ENCODE results near the gene PRKACA. TPM values are rescaled to one million over a fixed set of nuclear protein-coding genes. Genes with fewer than 3 reads are reported as not detected.
A peak's percentile ranks its signal among the peaks of the same experiment; 100 is the strongest.
"Not testable (repeated sequence)": the region's sequence is repeated elsewhere in the genome, so short reads cannot be mapped to it uniquely, and the experiment has no call there.

PRKACA gene
- total RNA-seq, 1 experiment from 2014 or later = 24.0 TPM

- Histone ChIP-seq H3K4me2 (ENCODE audit: low read depth, low read length, poor library complexity, severe bottlenecking) (no peak overlapping the region), H3K4me1 (ENCODE audit: low read length) (no peaks in the 10 kb centered on the region), H3K27me3 (ENCODE audit: low read length) (no peaks in the 10 kb centered on the region), H3K36me3 (ENCODE audit: insufficient read depth, low read length) (no peaks in the 10 kb centered on the region), H3K27ac (ENCODE audit: low read length) (no peak overlapping the region), H2AFZ (ENCODE audit: low read length) (no peak overlapping the region), H3K79me2 (ENCODE audit: low read length) (no peaks in the 10 kb centered on the region), H3K9me3 (ENCODE audit: low read length) (no peaks in the 10 kb centered on the region; the same call in 1 of the 2 replicates), H3K9ac (ENCODE audit: low read length) (no peak overlapping the region), H4K20me1 (ENCODE audit: insufficient read depth, low read depth, low read length) (no peaks in the 10 kb centered on the region), H3K9me2 (replicated peaks; ENCODE audit: insufficient read depth, low read length) (no peaks in the 10 kb centered on the region), H3K4me3 (ENCODE audit: low read length) (no peak overlapping the region)
- no peak for DNase-seq
Measured at GRCh38 chr19:14053500-14053899, 64.1 kb downstream of the PRKACA start.

GRCh38 chr19:14053032-14053431 is 64.5 kb downstream of the PRKACA start:
- Histone ChIP-seq H3K79me2 (ENCODE audit: low read length) (no peaks in the 10 kb centered on the region), H4K20me1 (ENCODE audit: insufficient read depth, low read depth, low read length) (no peaks in the 10 kb centered on the region), H3K9ac (ENCODE audit: low read length) (no peak overlapping the region), H3K9me3 (ENCODE audit: low read length) (no peaks in the 10 kb centered on the region; the same call in 1 of the 2 replicates), H3K4me1 (ENCODE audit: low read length) (no peaks in the 10 kb centered on the region), H3K4me2 (ENCODE audit: low read depth, low read length, poor library complexity, severe bottlenecking) (no peak overlapping the region), H3K4me3 (ENCODE audit: low read length) (no peak overlapping the region), H3K27me3 (ENCODE audit: low read length) (no peaks in the 10 kb centered on the region), H2AFZ (ENCODE audit: low read length) (no peak overlapping the region), H3K27ac (ENCODE audit: low read length) (no peak overlapping the region), H3K9me2 (replicated peaks; ENCODE audit: insufficient read depth, low read length) (no peaks in the 10 kb centered on the region), H3K36me3 (ENCODE audit: insufficient read depth, low read length) (no peaks in the 10 kb centered on the region)
- no peak for DNase-seq

- no peaks in the 10 kb centered on the region for H4K20me1 ChIP-seq (ENCODE audit: insufficient read depth, low read depth, low read length)
- H2AFZ ChIP-seq (ENCODE audit: low read length) = no peak overlapping the region
- H3K36me3 ChIP-seq (ENCODE audit: insufficient read depth, low read length) = no peaks in the 10 kb centered on the region
- H3K9me2 ChIP-seq (replicated peaks; ENCODE audit: insufficient read depth, low read length) = no peaks in the 10 kb centered on the region
- H3K4me2 ChIP-seq (ENCODE audit: low read depth, low read length, poor library complexity, severe bottlenecking) = no peak overlapping the region
- no peaks in the 10 kb centered on the region; the same call in 1 of the 2 replicates for H3K9me3 ChIP-seq (ENCODE audit: low read length)
- H3K79me2 ChIP-seq (ENCODE audit: low read length) = no peaks in the 10 kb centered on the region
- H3K9ac ChIP-seq (ENCODE audit: low read length) = no peak overlapping the region
- H3K4me3 ChIP-seq (ENCODE audit: low read length) = no peak overlapping the region
- no peaks in the 10 kb centered on the region for H3K27me3 ChIP-seq (ENCODE audit: low read length)
- H3K27ac ChIP-seq (ENCODE audit: low read length) = no peak overlapping the region
- no peak for DNase-seq
- no peaks in the 10 kb centered on the region for H3K4me1 ChIP-seq (ENCODE audit: low read length)
Measured at GRCh38 chr19:14052470-14052869, 65.1 kb downstream of the PRKACA start.

GRCh38 chr19:14051980-14052379 is 65.6 kb downstream of the PRKACA start:
- no peak for DNase-seq
- H3K36me3 ChIP-seq (ENCODE audit: insufficient read depth, low read length) = no peaks in the 10 kb centered on the region
- no peaks in the 10 kb centered on the region; the same call in 1 of the 2 replicates for H3K9me3 ChIP-seq (ENCODE audit: low read length)
- H3K9me2 ChIP-seq (replicated peaks; ENCODE audit: insufficient read depth, low read length) = no peaks in the 10 kb centered on the region
- H3K9ac ChIP-seq (ENCODE audit: low read length) = no peak overlapping the region
- H3K27me3 ChIP-seq (ENCODE audit: low read length) = no peaks in the 10 kb centered on the region
- H3K4me1 ChIP-seq (ENCODE audit: low read length) = no peaks in the 10 kb centered on the region
- H4K20me1 ChIP-seq (ENCODE audit: insufficient read depth, low read depth, low read length) = no peaks in the 10 kb centered on the region
- no peak overlapping the region for H3K27ac ChIP-seq (ENCODE audit: low read length)
- H3K4me2 ChIP-seq (ENCODE audit: low read depth, low read length, poor library complexity, severe bottlenecking) = no peak overlapping the region
- no peak overlapping the region for H3K4me3 ChIP-seq (ENCODE audit: low read length)
- no peak overlapping the region for H2AFZ ChIP-seq (ENCODE audit: low read length)
- H3K79me2 ChIP-seq (ENCODE audit: low read length) = no peaks in the 10 kb centered on the region

- not testable (repeated sequence) for H2AFZ ChIP-seq (ENCODE audit: low read length); H4K20me1 ChIP-seq (ENCODE audit: insufficient read depth, low read depth, low read length); H3K9me2 ChIP-seq (replicated peaks; ENCODE audit: insufficient read depth, low read length); H3K9ac ChIP-seq (ENCODE audit: low read length); H3K4me1 ChIP-seq (ENCODE audit: low read length); H3K27ac ChIP-seq (ENCODE audit: low read length); H3K36me3 ChIP-seq (ENCODE audit: insufficient read depth, low read length); H3K4me2 ChIP-seq (ENCODE audit: low read depth, low read length, poor library complexity, severe bottlenecking); H3K79me2 ChIP-seq (ENCODE audit: low read length); H3K4me3 ChIP-seq (ENCODE audit: low read length); H3K9me3 ChIP-seq (ENCODE audit: low read length); H3K27me3 ChIP-seq (ENCODE audit: low read length); DNase-seq
Measured at GRCh38 chr19:14050961-14051360, 66.6 kb downstream of the PRKACA start.

GRCh38 chr19:14050512-14050911 is 67.0 kb downstream of the PRKACA start:
- Histone ChIP-seq H3K9me2 (replicated peaks; ENCODE audit: insufficient read depth, low read length) (no peaks in the 10 kb centered on the region), H4K20me1 (ENCODE audit: insufficient read depth, low read depth, low read length) (no peaks in the 10 kb centered on the region), H3K79me2 (ENCODE audit: low read length) (no peaks in the 10 kb centered on the region), H3K27ac (ENCODE audit: low read length) (no peak overlapping the region), H3K36me3 (ENCODE audit: insufficient read depth, low read length) (no peaks in the 10 kb centered on the region), H3K9ac (ENCODE audit: low read length) (no peak overlapping the region), H2AFZ (ENCODE audit: low read length) (no peak overlapping the region), H3K9me3 (ENCODE audit: low read length) (no peaks in the 10 kb centered on the region; the same call in 1 of the 2 replicates), H3K4me1 (ENCODE audit: low read length) (no peaks in the 10 kb centered on the region), H3K27me3 (ENCODE audit: low read length) (no peaks in the 10 kb centered on the region), H3K4me3 (ENCODE audit: low read length) (no peak overlapping the region), H3K4me2 (ENCODE audit: low read depth, low read length, poor library complexity, severe bottlenecking) (no peak overlapping the region)
- no peak for DNase-seq

- no peaks in the 10 kb centered on the region for H3K79me2 ChIP-seq (ENCODE audit: low read length)
- H3K4me2 ChIP-seq (ENCODE audit: low read depth, low read length, poor library complexity, severe bottlenecking) = no peak overlapping the region
- H3K9ac ChIP-seq (ENCODE audit: low read length) = no peak overlapping the region
- H3K4me3 ChIP-seq (ENCODE audit: low read length) = no peak overlapping the region
- H2AFZ ChIP-seq (ENCODE audit: low read length) = no peak overlapping the region
- H3K9me3 ChIP-seq (ENCODE audit: low read length) = no peaks in the 10 kb centered on the region; the same call in 1 of the 2 replicates
- H3K27me3 ChIP-seq (ENCODE audit: low read length) = no peaks in the 10 kb centered on the region
- DNase-seq = peak; percentile 85
- no peaks in the 10 kb centered on the region for H4K20me1 ChIP-seq (ENCODE audit: insufficient read depth, low read depth, low read length)
- no peak overlapping the region for H3K27ac ChIP-seq (ENCODE audit: low read length)
- no peaks in the 10 kb centered on the region for H3K36me3 ChIP-seq (ENCODE audit: insufficient read depth, low read length)
- no peaks in the 10 kb centered on the region for H3K4me1 ChIP-seq (ENCODE audit: low read length)
- H3K9me2 ChIP-seq (replicated peaks; ENCODE audit: insufficient read depth, low read length) = no peaks in the 10 kb centered on the region
Measured at GRCh38 chr19:14048443-14049153, 69.0 kb downstream of the PRKACA start.

GRCh38 chr19:14047866-14048265 is 69.7 kb downstream of the PRKACA start:
- H3K4me2 ChIP-seq (ENCODE audit: low read depth, low read length, poor library complexity, severe bottlenecking); H3K36me3 ChIP-seq (ENCODE audit: insufficient read depth, low read length); H3K9me2 ChIP-seq (replicated peaks; ENCODE audit: insufficient read depth, low read length); H2AFZ ChIP-seq (ENCODE audit: low read length); H3K9me3 ChIP-seq (ENCODE audit: low read length); H3K4me1 ChIP-seq (ENCODE audit: low read length); H3K27ac ChIP-seq (ENCODE audit: low read length); H3K79me2 ChIP-seq (ENCODE audit: low read length); H3K27me3 ChIP-seq (ENCODE audit: low read length); DNase-seq; H4K20me1 ChIP-seq (ENCODE audit: insufficient read depth, low read depth, low read length); H3K9ac ChIP-seq (ENCODE audit: low read length); H3K4me3 ChIP-seq (ENCODE audit: low read length): not testable (repeated sequence)
